Measurements from ENCODE around the gene SKAP1. TPM values are rescaled to one million over a fixed set of nuclear protein-coding genes. Genes with fewer than 3 reads are reported as not detected.

SKAP1 gene
- total and polyA plus RNA-seq, 2 experiments from 2014 or later, result 0.27 TPM; not detected in 1

- TF ChIP-seq EZH2 (IDR thresholded peaks at IDR 0.05; ENCODE audit: low read depth, unreplicated experiment), result no peak
- no peak for TF ChIP-seq JUNB (IDR thresholded peaks at IDR 0.05; ENCODE audit: unreplicated experiment)
- no peak for TF ChIP-seq REST (IDR thresholded peaks at IDR 0.05; ENCODE audit: unreplicated experiment)
- no peak for TF ChIP-seq ZNF114 (CRISPR knock-in tag; IDR thresholded peaks at IDR 0.05)
- no peak for TF ChIP-seq EZH2phosphoT487 (IDR thresholded peaks at IDR 0.05; ENCODE audit: unreplicated experiment)
- no peak for TF ChIP-seq STAT1 (IDR thresholded peaks at IDR 0.05; ENCODE audit: unreplicated experiment)
- no peak for TF ChIP-seq POLR2AphosphoS5 (IDR thresholded peaks at IDR 0.05; ENCODE audit: low read depth)
- no peak for TF ChIP-seq ETS1 (IDR thresholded peaks at IDR 0.05)
- no peak for TF ChIP-seq CTCF (conservative IDR thresholded peaks at IDR 0.05; ENCODE audit: low read depth in 2 of 2)
- no peak for TF ChIP-seq NANOG (IDR thresholded peaks at IDR 0.05; ENCODE audit: borderline replicate concordance)
Observed at GRCh38 chr17:48175692-48176470, 254.1 kb downstream of the SKAP1 start (continued).

GRCh38 chr17:48174833-48175523, 255.0 kb downstream of the SKAP1 start:
- H3K27me3 Mint-ChIP-seq (ENCODE audit: insufficient read depth, low read depth, poor library complexity), result no peaks in the 10 kb centered on the region
- no peaks in the 10 kb centered on the region for H3K79me2 ChIP-seq (replicated peaks; ENCODE audit: insufficient read depth)
- no peaks in the 10 kb centered on the region for H3K27me3 ChIP-seq (ENCODE audit: insufficient read depth)
- H3K36me3 Mint-ChIP-seq (ENCODE audit: low read depth), result no peaks in the 10 kb centered on the region
- H2AFZ ChIP-seq, result no peak overlapping the region
- H3K9me2 ChIP-seq (ENCODE audit: insufficient read depth), result peaks cover 8% of the 10 kb centered on the region; the same call in 1 of the 2 replicates
- H3F3A ChIP-seq (replicated peaks; ENCODE audit: low read depth), result no peaks in the 10 kb centered on the region
- no peak overlapping the region for H3K27ac ChIP-seq (ENCODE audit: low read depth)
- TF ChIP-seq ETS1 (IDR thresholded peaks at IDR 0.05), result no peak
- no peak for TF ChIP-seq REST (IDR thresholded peaks at IDR 0.05; ENCODE audit: unreplicated experiment)
- no peak for TF ChIP-seq ZNF114 (CRISPR knock-in tag; IDR thresholded peaks at IDR 0.05)
- no peak for TF ChIP-seq JUNB (IDR thresholded peaks at IDR 0.05; ENCODE audit: unreplicated experiment)
- TF ChIP-seq NANOG (IDR thresholded peaks at IDR 0.05; ENCODE audit: borderline replicate concordance), result no peak
- TF ChIP-seq EZH2phosphoT487 (IDR thresholded peaks at IDR 0.05; ENCODE audit: unreplicated experiment), result no peak
- TF ChIP-seq POLR2AphosphoS5 (IDR thresholded peaks at IDR 0.05; ENCODE audit: low read depth), result no peak
- TF ChIP-seq CREB1 (CRISPR knock-in tag; IDR thresholded peaks at IDR 0.05; ENCODE audit: low read depth), result no peak
- no peak overlapping the region for H3K4me3 Mint-ChIP-seq
- H3K4me1 Mint-ChIP-seq, result peaks cover 13% of the 10 kb centered on the region
- H3K27ac Mint-ChIP-seq, result no peak overlapping the region
- ATAC-seq (no peak), DNase-seq (ENCODE audit: low spot score) (no peak)
- no peaks in the 10 kb centered on the region for H3K9me3 Mint-ChIP-seq
- H3K4me3 ChIP-seq, result no peak overlapping the region
- no peaks in the 10 kb centered on the region for H3K36me3 ChIP-seq (ENCODE audit: insufficient read depth)
- no peak overlapping the region for H3K4me2 ChIP-seq
- H4K20me1 ChIP-seq (replicated peaks; ENCODE audit: insufficient read depth), result no peaks in the 10 kb centered on the region
- peaks cover 13% of the 10 kb centered on the region for H3K4me1 ChIP-seq (ENCODE audit: insufficient read depth)

All from GM23338 (cell line).